ENCODE results near the gene TFB2M.

The TFB2M gene

GRCh38 chr1:246540738-246541491, 25.1 kb downstream of the TFB2M start:
- TF ChIP-seq, protein P1, sequence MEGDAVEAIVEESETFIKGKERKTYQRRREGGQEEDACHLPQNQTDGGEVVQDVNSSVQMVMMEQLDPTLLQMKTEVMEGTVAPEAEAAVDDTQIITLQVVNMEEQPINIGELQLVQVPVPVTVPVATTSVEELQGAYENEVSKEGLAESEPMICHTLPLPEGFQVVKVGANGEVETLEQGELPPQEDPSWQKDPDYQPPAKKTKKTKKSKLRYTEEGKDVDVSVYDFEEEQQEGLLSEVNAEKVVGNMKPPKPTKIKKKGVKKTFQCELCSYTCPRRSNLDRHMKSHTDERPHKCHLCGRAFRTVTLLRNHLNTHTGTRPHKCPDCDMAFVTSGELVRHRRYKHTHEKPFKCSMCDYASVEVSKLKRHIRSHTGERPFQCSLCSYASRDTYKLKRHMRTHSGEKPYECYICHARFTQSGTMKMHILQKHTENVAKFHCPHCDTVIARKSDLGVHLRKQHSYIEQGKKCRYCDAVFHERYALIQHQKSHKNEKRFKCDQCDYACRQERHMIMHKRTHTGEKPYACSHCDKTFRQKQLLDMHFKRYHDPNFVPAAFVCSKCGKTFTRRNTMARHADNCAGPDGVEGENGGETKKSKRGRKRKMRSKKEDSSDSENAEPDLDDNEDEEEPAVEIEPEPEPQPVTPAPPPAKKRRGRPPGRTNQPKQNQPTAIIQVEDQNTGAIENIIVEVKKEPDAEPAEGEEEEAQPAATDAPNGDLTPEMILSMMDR (IDR thresholded peaks at IDR 0.05): no peak
- peaks cover 0 to 10% of the 10 kb centered on the region in 2 experiments for H3K4me1 ChIP-seq (ENCODE audit: control insufficient read depth in 1 of 2, insufficient read depth in 1 of 2, low read depth in 1 of 2, low read length in 1 of 2)
- no peaks in the 10 kb centered on the region for H3K9me3 ChIP-seq
- H3K27me3 ChIP-seq: no peaks in the 10 kb centered on the region
- H3K27ac ChIP-seq: no peak overlapping the region
- peaks cover 17% of the 10 kb centered on the region for H3K36me3 ChIP-seq
- H3K4me3 ChIP-seq (ENCODE audit: low read depth in 1 of 2, low read length in 1 of 2): no peak overlapping the region

DNA sequence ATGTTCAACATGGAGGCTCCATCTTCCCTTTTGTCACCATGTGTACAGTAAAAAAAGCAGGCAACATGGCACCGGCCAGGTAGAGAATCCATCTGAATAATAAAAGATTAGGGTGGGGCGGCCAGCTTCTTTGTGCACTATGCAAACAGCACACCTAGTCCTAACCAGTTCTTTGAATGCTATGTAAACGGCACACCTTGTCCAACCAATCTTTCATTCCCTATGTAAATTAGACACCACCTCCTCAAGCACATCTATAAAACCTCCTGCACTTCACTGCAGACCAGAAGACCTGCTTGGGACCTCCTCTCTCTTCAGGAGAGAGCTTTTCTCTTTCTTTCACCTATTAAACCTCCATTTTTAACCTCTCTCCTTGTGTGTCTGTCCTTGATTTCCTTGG, 28.2 kb downstream of the TFB2M start:
- H3K4me1 ChIP-seq (ENCODE audit: control insufficient read depth in 1 of 2, insufficient read depth in 1 of 2, low read depth in 1 of 2, low read length in 1 of 2): peaks cover 0 to 10% of the 10 kb centered on the region in 2 experiments
- H3K27me3 ChIP-seq: no peaks in the 10 kb centered on the region
- no peaks in the 10 kb centered on the region for H3K9me3 ChIP-seq
- H3K36me3 ChIP-seq: no peaks in the 10 kb centered on the region
- H3K27ac ChIP-seq: no peak overlapping the region
- H3K4me3 ChIP-seq (ENCODE audit: low read depth in 1 of 2, low read length in 1 of 2): no peak overlapping the region
- TF ChIP-seq, protein P1 (IDR thresholded peaks at IDR 0.05): no peak

- Histone ChIP-seq H3K27me3 (no peaks in the 10 kb centered on the region), H3K4me1 (ENCODE audit: control insufficient read depth in 1 of 2, insufficient read depth in 1 of 2, low read depth in 1 of 2, low read length in 1 of 2) (peaks cover 0 to 9% of the 10 kb centered on the region in 2 experiments), H3K36me3 (no peaks in the 10 kb centered on the region), H3K27ac (no peak overlapping the region), H3K9me3 (no peaks in the 10 kb centered on the region), H3K4me3 (ENCODE audit: low read depth in 1 of 2, low read length in 1 of 2) (no peak overlapping the region)
- TF ChIP-seq, protein P1 (IDR thresholded peaks at IDR 0.05): no peak
Measured at GRCh38 chr1:246537441-246537840, 28.6 kb downstream of the TFB2M start.

DNA sequence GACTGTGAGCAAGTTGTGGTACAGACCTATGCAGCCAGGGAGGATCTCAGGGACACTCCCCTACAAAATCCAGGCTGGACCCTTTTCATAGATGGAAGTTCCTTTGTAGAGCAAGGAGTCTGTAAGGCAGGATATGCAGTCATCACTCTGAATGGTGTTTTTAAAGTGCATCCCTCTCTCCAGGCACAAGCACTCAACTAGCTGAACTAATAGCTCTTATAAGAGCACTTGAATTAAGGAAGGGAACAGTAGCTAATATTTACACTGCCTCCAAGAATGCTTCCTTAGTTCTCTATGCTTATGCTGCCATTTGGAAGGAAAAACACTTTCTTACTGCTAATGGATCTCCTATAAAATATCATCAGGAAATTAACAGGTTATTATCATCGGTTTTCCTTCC, 31.9 kb downstream of the TFB2M start:
- no peaks in the 10 kb centered on the region for H3K4me1 ChIP-seq (ENCODE audit: control insufficient read depth in 1 of 2, insufficient read depth in 1 of 2, low read depth in 1 of 2, low read length in 1 of 2)
- no peak overlapping the region for H3K27ac ChIP-seq
- no peak overlapping the region for H3K4me3 ChIP-seq (ENCODE audit: low read depth in 1 of 2, low read length in 1 of 2)
- no peaks in the 10 kb centered on the region for H3K36me3 ChIP-seq
- H3K9me3 ChIP-seq: no peaks in the 10 kb centered on the region
- TF ChIP-seq, protein P1 (IDR thresholded peaks at IDR 0.05): no peak
- H3K27me3 ChIP-seq: no peaks in the 10 kb centered on the region

GRCh38 chr1:246533371-246533905, 32.6 kb downstream of the TFB2M start:
- TF ChIP-seq, protein P1 (IDR thresholded peaks at IDR 0.05): no peak
- no peak overlapping the region for H3K4me3 ChIP-seq (ENCODE audit: low read depth in 1 of 2, low read length in 1 of 2)
- H3K27me3 ChIP-seq: no peaks in the 10 kb centered on the region
- H3K36me3 ChIP-seq: no peaks in the 10 kb centered on the region
- no peaks in the 10 kb centered on the region for H3K4me1 ChIP-seq (ENCODE audit: control insufficient read depth in 1 of 2, insufficient read depth in 1 of 2, low read depth in 1 of 2, low read length in 1 of 2)
- H3K9me3 ChIP-seq: no peaks in the 10 kb centered on the region
- H3K27ac ChIP-seq: no peak overlapping the region

Measured in neutrophil (primary cell).